HUES48 (cell line): Measurements from ENCODE around the gene WNT2B.

ENCODE experiments used
- H3K27ac ChIP-seq: one replicate; pipeline ENCODE4 v1.7.0; 2013; ENCODE audit warnings: low read depth, low read length, inconsistent platforms
- H3K27me3 ChIP-seq: 2 replicates; pipeline ENCODE4 v1.6.1; 2013; ENCODE audit warnings: mild to moderate bottlenecking, low read length; ENCODE audit not compliant: control insufficient read depth, insufficient read depth
- H3K36me3 ChIP-seq: 2 replicates; pipeline ENCODE4 v1.6.1; 2013; ENCODE audit warnings: low read length; ENCODE audit not compliant: control insufficient read depth, insufficient read depth
- H3K4me1 ChIP-seq: 2 replicates; pipeline ENCODE4 v1.6.1; 2013; ENCODE audit warnings: mild to moderate bottlenecking, low read length; ENCODE audit not compliant: control insufficient read depth, insufficient read depth
- H3K4me3 ChIP-seq: 2 replicates; pipeline ENCODE4 v1.5.1; 2013; ENCODE audit warnings: mild to moderate bottlenecking, low read depth, low read length
- H3K9ac ChIP-seq: 2 replicates; pipeline ENCODE4 v1.6.1; 2013; ENCODE audit warnings: mild to moderate bottlenecking, low read depth, low read length, moderate library complexity
- H3K9me3 ChIP-seq: 2 replicates; pipeline ENCODE4 v1.6.1; 2013; ENCODE audit warnings: low read length; ENCODE audit not compliant: control insufficient read depth, insufficient read depth

The WNT2B gene

GRCh38 chr1:112514901-112515300 is 6.1 kb downstream of the WNT2B start:
- H3K27me3 ChIP-seq, result peaks cover 27% of the 10 kb centered on the region
- no peak overlapping the region for H3K9ac ChIP-seq
- H3K4me1 ChIP-seq, result peaks cover 16% of the 10 kb centered on the region
- no peaks in the 10 kb centered on the region for H3K36me3 ChIP-seq
- no peaks in the 10 kb centered on the region for H3K9me3 ChIP-seq
- no peak overlapping the region for H3K27ac ChIP-seq
- H3K4me3 ChIP-seq, result no peak overlapping the region

GRCh38 chr1:112515311-112516009 is 6.7 kb downstream of the WNT2B start:
- Histone ChIP-seq H3K27ac (peak overlapping the region; percentile 48), H3K9ac (no peak overlapping the region), H3K4me3 (no peak overlapping the region), H3K36me3 (no peaks in the 10 kb centered on the region), H3K27me3 (peaks cover 22% of the 10 kb centered on the region), H3K4me1 (peaks cover 10% of the 10 kb centered on the region), H3K9me3 (no peaks in the 10 kb centered on the region)

GRCh38 chr1:112516141-112516540 is 7.4 kb downstream of the WNT2B start:
- H3K9ac ChIP-seq, result no peak overlapping the region
- no peak overlapping the region for H3K4me3 ChIP-seq
- H3K36me3 ChIP-seq, result no peaks in the 10 kb centered on the region
- peaks cover 15% of the 10 kb centered on the region for H3K27me3 ChIP-seq
- H3K9me3 ChIP-seq, result no peaks in the 10 kb centered on the region
- peaks cover 5% of the 10 kb centered on the region; the same call in 1 of the 2 replicates for H3K4me1 ChIP-seq
- peak overlapping the region; percentile 48 for H3K27ac ChIP-seq

GRCh38 chr1:112517231-112517630 is 8.5 kb downstream of the WNT2B start:
- H3K9ac ChIP-seq, result no peak overlapping the region

GRCh38 chr1:112517646-112518045 is 8.9 kb downstream of the WNT2B start:
- Histone ChIP-seq H3K27ac (no peak overlapping the region), H3K27me3 (no peaks in the 10 kb centered on the region), H3K4me1 (peaks cover 3% of the 10 kb centered on the region; the same call in 1 of the 2 replicates), H3K9ac (no peak overlapping the region), H3K9me3 (no peaks in the 10 kb centered on the region), H3K36me3 (no peaks in the 10 kb centered on the region), H3K4me3 (no peak overlapping the region)

More at GRCh38 chr1:112517231-112517630, 8.5 kb downstream of the WNT2B start:
- Histone ChIP-seq H3K36me3 (no peaks in the 10 kb centered on the region), H3K9me3 (no peaks in the 10 kb centered on the region), H3K4me1 (peaks cover 3% of the 10 kb centered on the region; the same call in 1 of the 2 replicates), H3K27ac (no peak overlapping the region), H3K27me3 (peaks cover 4% of the 10 kb centered on the region; the same call in 1 of the 2 replicates), H3K4me3 (no peak overlapping the region)

GRCh38 chr1:112518186-112518585 is 9.4 kb downstream of the WNT2B start:
- no peak overlapping the region for H3K27ac ChIP-seq

GRCh38 chr1:112520166-112520565 is 11.4 kb downstream of the WNT2B start:
- Histone ChIP-seq H3K36me3 (no peaks in the 10 kb centered on the region), H3K4me3 (no peak overlapping the region), H3K9me3 (no peaks in the 10 kb centered on the region), H3K27me3 (no peaks in the 10 kb centered on the region), H3K9ac (no peak overlapping the region), H3K27ac (no peak overlapping the region), H3K4me1 (peaks cover 21% of the 10 kb centered on the region)

More at GRCh38 chr1:112518186-112518585, 9.4 kb downstream of the WNT2B start:
- H3K27me3 ChIP-seq, result no peaks in the 10 kb centered on the region
- no peak overlapping the region for H3K4me3 ChIP-seq
- no peak overlapping the region for H3K9ac ChIP-seq
- no peaks in the 10 kb centered on the region for H3K36me3 ChIP-seq
- peaks cover 7% of the 10 kb centered on the region for H3K4me1 ChIP-seq
- H3K9me3 ChIP-seq, result no peaks in the 10 kb centered on the region

GRCh38 chr1:112522621-112523020 is 13.9 kb downstream of the WNT2B start:
- Histone ChIP-seq H3K27ac (peak overlapping the region; percentile 56), H3K27me3 (no peaks in the 10 kb centered on the region), H3K9ac (no peak overlapping the region), H3K4me1 (peaks cover 32% of the 10 kb centered on the region), H3K36me3 (no peaks in the 10 kb centered on the region), H3K4me3 (no peak overlapping the region), H3K9me3 (no peaks in the 10 kb centered on the region)

GRCh38 chr1:112524251-112524650 is 15.5 kb downstream of the WNT2B start:
- H3K36me3 ChIP-seq, result no peaks in the 10 kb centered on the region
- no peak overlapping the region for H3K4me3 ChIP-seq
- H3K4me1 ChIP-seq, result peaks cover 36% of the 10 kb centered on the region
- H3K27ac ChIP-seq, result peak overlapping the region; percentile 70
- H3K27me3 ChIP-seq, result no peaks in the 10 kb centered on the region
- no peak overlapping the region for H3K9ac ChIP-seq
- H3K9me3 ChIP-seq, result no peaks in the 10 kb centered on the region

- peak overlapping the region; percentile 70 for H3K27ac ChIP-seq
These were observed 16.2 kb downstream of the WNT2B start for GRCh38 chr1:112524986-112525385.

GRCh38 chr1:112527266-112528010 is 18.7 kb downstream of the WNT2B start:
- Histone ChIP-seq H3K27me3 (no peaks in the 10 kb centered on the region), H3K9ac (no peak overlapping the region), H3K36me3 (no peaks in the 10 kb centered on the region), H3K27ac (peak overlapping the region; percentile 46), H3K9me3 (no peaks in the 10 kb centered on the region), H3K4me3 (no peak overlapping the region), H3K4me1 (peaks cover 36% of the 10 kb centered on the region)

More at GRCh38 chr1:112524986-112525385, 16.2 kb downstream of the WNT2B start:
- no peaks in the 10 kb centered on the region for H3K9me3 ChIP-seq
- no peaks in the 10 kb centered on the region for H3K36me3 ChIP-seq
- peaks cover 36% of the 10 kb centered on the region for H3K4me1 ChIP-seq
- H3K27me3 ChIP-seq, result no peaks in the 10 kb centered on the region
- H3K9ac ChIP-seq, result no peak overlapping the region
- no peak overlapping the region for H3K4me3 ChIP-seq
